Adrenal gland (tissue), 5 donors: ENCODE measurements around the gene PNKP.

Experiments used
- CTCF ChIP-seq, 6 experiments: fragments of 450-650 bp in 4 of 6; fragments of 200-600 bp in 2 of 6; sonication (generic) in 1 of 6; IDR thresholded peaks; 1 replicate in 5 of 6; 2 replicates in 1 of 6; pipeline versions ENCODE4 v1.5.1 to v1.8.0; 2016 to 2021; ENCODE audit warnings: antibody characterized with exemption in 6 of 6, mild to moderate bottlenecking in 2 of 6, moderate library complexity in 1 of 6
- POLR2A ChIP-seq, 2 donors: fragments of 450-650 bp; IDR thresholded peaks; one replicate each; pipeline ENCODE4 v1.6.1; 2017; ENCODE audit warnings: antibody characterized with exemption in 2 of 2, mild to moderate bottlenecking in 2 of 2, moderate library complexity in 1 of 2
- donor health status: DM: no; HTN: no; CAD: no.

- TF ChIP-seq CTCF (IDR thresholded peaks at IDR 0.05) (no peak), POLR2A (IDR thresholded peaks at IDR 0.05) (no peak)
Observed at GRCh38 chr19:49840321-49840720, 27.1 kb downstream of the PNKP start.
